A673 (cell line): Measurements from ENCODE around the gene PIGC.

Experiments used
- CTCF ChIP-seq: fragments of 300-800, 200-600 bp; sonication (generic); conservative IDR thresholded peaks from 2 replicates; pipeline ENCODE4 v1.5.1; 2017; ENCODE audit warnings: low read depth, mild to moderate bottlenecking, antibody characterized with exemption, low read length, moderate library complexity, mixed read lengths
- EZH2 ChIP-seq: fragments of 200-600 bp; sonication (generic); IDR thresholded peaks from 2 replicates; pipeline ENCODE4 v1.6.1; 2017; ENCODE audit warnings: borderline replicate concordance, low read depth, mild to moderate bottlenecking, mixed read lengths, antibody characterized with exemption, low read length; ENCODE audit not compliant: poor library complexity, severe bottlenecking

- TF ChIP-seq CTCF, result no peak
- TF ChIP-seq EZH2, result no peak
Measured at GRCh38 chr1:172404121-172404520, 39.7 kb downstream of the PIGC start.
